GM23338 (cell line): ENCODE measurements around the gene GRIFIN. TPM values are rescaled to one million over a fixed set of nuclear protein-coding genes. Genes with fewer than 3 reads are reported as not detected.

Source experiments
- ATAC-seq: fragments of 200-7000 bp; cut with Tn5 transposase; 3 replicates; pipeline ENCODE4 v1.9.1; 2020
- DNase-seq: peaks from one replicate; pipeline ENCODE4 v3.0.0-alpha.2; 2015; ENCODE audit warnings: low spot score
- H2AFZ ChIP-seq: fragments of 200-600 bp; sonication (generic); 2 replicates; pipeline ENCODE4 v1.8.0; 2016; ENCODE audit warnings: antibody characterized with exemption, mild to moderate bottlenecking, moderate library complexity
- H3F3A ChIP-seq: fragments of 200-600 bp; sonication (generic); replicated peaks from 2 replicates; pipeline ENCODE4 v1.8.0; 2017; ENCODE audit warnings: antibody characterized with exemption, mixed run types, low read depth
- H3K27ac ChIP-seq: fragments of 200-600 bp; sonication (generic); 2 replicates; pipeline ENCODE4 v1.6.1; 2016; ENCODE audit warnings: low read depth
- H3K27me3 ChIP-seq: fragments of 200-600 bp; sonication (generic); 2 replicates; pipeline ENCODE4 v1.8.0; 2016; ENCODE audit warnings: mild to moderate bottlenecking, mixed run types, moderate library complexity; ENCODE audit not compliant: insufficient read depth
- H3K36me3 ChIP-seq: fragments of 200-600 bp; sonication (generic); 2 replicates; pipeline ENCODE4 v1.8.0; 2016; ENCODE audit warnings: mild to moderate bottlenecking; ENCODE audit not compliant: insufficient read depth
- H3K4me1 ChIP-seq: fragments of 200-600 bp; sonication (generic); 2 replicates; pipeline ENCODE4 v1.8.0; 2016; ENCODE audit warnings: mild to moderate bottlenecking, moderate library complexity; ENCODE audit not compliant: insufficient read depth
- H3K4me2 ChIP-seq: fragments of 200-600 bp; sonication (generic); 2 replicates; pipeline ENCODE4 v1.7.1; 2017; ENCODE audit warnings: mixed run types
- H3K4me3 ChIP-seq: fragments of 200-600 bp; sonication (generic); 2 replicates; pipeline ENCODE4 v1.6.1; 2016; ENCODE audit warnings: mixed run types
- H3K79me2 ChIP-seq: fragments of 200-600 bp; sonication (generic); replicated peaks from 2 replicates; pipeline ENCODE4 v1.8.0; 2017; ENCODE audit warnings: mild to moderate bottlenecking; ENCODE audit not compliant: insufficient read depth
- H3K9me2 ChIP-seq: fragments of 200-600 bp; sonication (generic); 2 replicates; pipeline ENCODE4 v1.8.0; 2017; ENCODE audit not compliant: insufficient read depth
- H4K20me1 ChIP-seq: fragments of 200-600 bp; sonication (generic); replicated peaks from 2 replicates; pipeline ENCODE4 v1.8.0; 2017; ENCODE audit warnings: mild to moderate bottlenecking; ENCODE audit not compliant: insufficient read depth
- H3K27ac Mint-ChIP-seq: 2 replicates; pipeline ENCODE4 v1.8.0; 2020; ENCODE audit warnings: inconsistent platforms, mild to moderate bottlenecking, moderate library complexity, mixed read lengths
- H3K27me3 Mint-ChIP-seq: 3 replicates; pipeline ENCODE4 v1.8.0; 2022; ENCODE audit warnings: low read depth, mild to moderate bottlenecking, moderate library complexity, mixed read lengths, inconsistent platforms; ENCODE audit not compliant: insufficient read depth, poor library complexity
- H3K36me3 Mint-ChIP-seq: 3 replicates; pipeline ENCODE4 v1.8.0; 2021; ENCODE audit warnings: low read depth, mild to moderate bottlenecking, inconsistent platforms, moderate library complexity, mixed read lengths
- H3K4me1 Mint-ChIP-seq: 3 replicates; pipeline ENCODE4 v1.8.0; 2020; ENCODE audit warnings: mild to moderate bottlenecking, inconsistent platforms, mixed read lengths
- H3K4me3 Mint-ChIP-seq: 3 replicates; pipeline ENCODE4 v1.8.0; 2021; ENCODE audit warnings: moderate library complexity, mild to moderate bottlenecking, inconsistent platforms, mixed read lengths
- H3K9me3 Mint-ChIP-seq: 3 replicates; pipeline ENCODE4 v1.8.0; 2020; ENCODE audit warnings: moderate library complexity, mild to moderate bottlenecking, inconsistent platforms, mixed read lengths
- CREB1 ChIP-seq: fragments of 250-450 bp; sonication (Bioruptor Pico); IDR thresholded peaks from 2 replicates; pipeline ENCODE4 v1.5.0; 2020; ENCODE audit warnings: low read depth, mild to moderate bottlenecking, moderate library complexity
- EZH2 ChIP-seq: fragments of 200-600 bp; sonication (generic); IDR thresholded peaks from one replicate; pipeline ENCODE4 v1.8.0; 2017; ENCODE audit warnings: antibody characterized with exemption, mild to moderate bottlenecking, low read depth; ENCODE audit not compliant: unreplicated experiment
- EZH2phosphoT487 ChIP-seq: fragments of 200-600 bp; sonication (generic); IDR thresholded peaks from one replicate; pipeline ENCODE4 v1.8.1; 2018; ENCODE audit warnings: antibody characterized with exemption; ENCODE audit not compliant: unreplicated experiment
- JUNB ChIP-seq: IDR thresholded peaks from one replicate; pipeline ENCODE4 v1.6.1; 2016; ENCODE audit warnings: antibody characterized with exemption; ENCODE audit not compliant: unreplicated experiment
- NANOG ChIP-seq: IDR thresholded peaks from 2 replicates; pipeline ENCODE4 v1.6.1; 2016; ENCODE audit warnings: antibody characterized with exemption, borderline replicate concordance
- POLR2AphosphoS5 ChIP-seq: IDR thresholded peaks from 2 replicates; pipeline ENCODE4 v1.6.1; 2016; ENCODE audit warnings: antibody characterized with exemption, low read depth
- STAT1 ChIP-seq: IDR thresholded peaks from one replicate; pipeline ENCODE4 v1.6.1; 2016; ENCODE audit warnings: antibody characterized with exemption; ENCODE audit not compliant: unreplicated experiment
- ZNF114 ChIP-seq: fragments of 250-450 bp; sonication (Bioruptor Pico); IDR thresholded peaks from 2 replicates; pipeline ENCODE4 v1.5.0; 2020; ENCODE audit warnings: mild to moderate bottlenecking, moderate library complexity
- polyA plus RNA-seq: library from polyadenylated mRNA; unstranded; fragments of >200 nt; fragmentation: Nextera tagmentation; extraction: Ambion mirVana; gene quantifications from 2 replicates; pipeline ENCODE4 v1.2.1, GENCODE V29; 2016
- total RNA-seq: library from RNA; depleted of rRNA; stranded (reverse); fragments of >200 nt; shearing (Covaris generic); gene quantifications from 2 replicates; pipeline ENCODE4 v1.2.3, GENCODE V29; 2014
- TF ChIP-seq, protein P1 (sequence below): fragments of 250-450 bp; sonication (Bioruptor Pico); IDR thresholded peaks from 2 replicates; pipeline ENCODE4 v1.5.0; 2020; ENCODE audit warnings: mild to moderate bottlenecking, moderate library complexity
- TF ChIP-seq, protein P2 (sequence below), 2 experiments: fragments of 200-600 bp in 1 of 2; sonication (generic) in 1 of 2; conservative IDR thresholded peaks; 2 replicates each; pipeline versions ENCODE4 v1.5.1 to v1.6.1; 2016 to 2017; ENCODE audit warnings: antibody characterized with exemption in 2 of 2, low read depth in 2 of 2, mild to moderate bottlenecking in 2 of 2, moderate library complexity in 1 of 2
- TF ChIP-seq, protein P3 (sequence below): IDR thresholded peaks from 2 replicates; pipeline ENCODE4 v1.6.1; 2016; ENCODE audit warnings: antibody characterized with exemption
- TF ChIP-seq, protein P4 (sequence below): IDR thresholded peaks from one replicate; pipeline ENCODE4 v1.6.1; 2018; ENCODE audit warnings: antibody characterized with exemption; ENCODE audit not compliant: unreplicated experiment

The GRIFIN gene
- total and polyA plus RNA-seq, 2 experiments from 2014 or later = not detected

DNA sequence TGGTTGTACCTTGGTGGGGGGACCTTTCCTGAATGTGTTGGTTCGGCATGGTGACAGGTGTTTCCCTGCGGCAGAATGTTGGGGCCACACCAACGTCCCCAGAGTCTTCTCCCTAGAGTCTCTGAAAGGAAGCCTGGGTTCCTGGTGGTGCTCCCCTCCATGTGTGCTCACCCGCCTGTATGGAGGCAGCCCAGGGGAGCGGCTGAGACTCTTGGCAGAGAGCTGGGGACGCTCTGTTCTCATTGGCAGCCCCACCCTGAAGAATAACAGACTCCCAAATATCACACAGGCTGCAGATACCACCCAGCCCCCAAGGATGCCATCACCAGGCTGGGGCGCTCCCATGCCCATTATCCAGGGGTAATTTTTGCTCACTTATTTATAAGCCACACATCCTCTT is 38.0 kb downstream of the GRIFIN start (continued):
- TF ChIP-seq ZNF114 (CRISPR knock-in tag) = no peak
- TF ChIP-seq POLR2AphosphoS5 = no peak
- TF ChIP-seq EZH2phosphoT487 = no peak
- no peak for TF ChIP-seq CREB1 (CRISPR knock-in tag)

DNA sequence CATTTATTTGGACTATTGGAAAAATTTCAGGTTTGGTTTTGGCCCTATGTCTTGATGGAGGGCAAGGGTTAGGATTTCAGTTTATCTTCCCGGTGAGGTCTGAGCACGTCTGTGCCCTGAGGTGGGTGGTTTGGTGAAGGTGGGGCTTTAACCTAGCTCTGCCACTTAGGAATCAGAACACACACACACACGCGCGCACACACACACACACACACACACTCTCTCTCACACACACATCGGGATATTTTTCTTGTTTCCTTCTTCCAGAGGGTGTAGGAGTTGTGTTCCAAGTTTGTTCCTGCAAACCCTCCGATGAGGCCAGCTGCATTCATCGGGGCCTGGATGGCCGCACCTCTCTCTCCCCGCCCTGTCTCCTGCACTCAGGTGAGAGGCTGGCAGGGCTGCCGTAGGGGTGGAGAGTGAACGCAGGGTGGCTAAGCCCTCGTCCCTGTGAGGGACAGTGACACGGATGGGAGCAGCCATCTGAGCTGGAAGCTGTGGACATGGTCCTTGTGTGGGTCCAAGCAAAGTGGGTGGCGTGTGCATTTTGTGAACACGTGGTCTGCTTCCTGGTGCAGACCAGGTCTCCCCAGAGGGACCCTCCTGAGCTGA is 38.6 kb downstream of the GRIFIN start:
- no peak overlapping the region for H2AFZ ChIP-seq
- H3K79me2 ChIP-seq = no peaks in the 10 kb centered on the region
- H3F3A ChIP-seq = no peaks in the 10 kb centered on the region
- H3K4me3 ChIP-seq = no peak overlapping the region
- H3K4me2 ChIP-seq = no peak overlapping the region
- H3K4me3 Mint-ChIP-seq = no peak overlapping the region; the same call in 2 of the 3 replicates
- peaks cover 4% of the 10 kb centered on the region for H3K27me3 Mint-ChIP-seq
- no peak overlapping the region for H3K27ac ChIP-seq
- no peaks in the 10 kb centered on the region for H3K9me3 Mint-ChIP-seq
- H3K27ac Mint-ChIP-seq = no peak overlapping the region
- ATAC-seq (no peak), DNase-seq (no peak)
- no peaks in the 10 kb centered on the region; the same call in 1 of the 2 replicates for H4K20me1 ChIP-seq
- H3K27me3 ChIP-seq = no peaks in the 10 kb centered on the region
- H3K36me3 Mint-ChIP-seq = peaks cover 9% of the 10 kb centered on the region
- H3K36me3 ChIP-seq = no peaks in the 10 kb centered on the region
- H3K9me2 ChIP-seq = no peaks in the 10 kb centered on the region
- H3K4me1 Mint-ChIP-seq = peaks cover 6% of the 10 kb centered on the region; the same call in 1 of the 3 replicates
- no peaks in the 10 kb centered on the region for H3K4me1 ChIP-seq
- TF ChIP-seq, protein P1, sequence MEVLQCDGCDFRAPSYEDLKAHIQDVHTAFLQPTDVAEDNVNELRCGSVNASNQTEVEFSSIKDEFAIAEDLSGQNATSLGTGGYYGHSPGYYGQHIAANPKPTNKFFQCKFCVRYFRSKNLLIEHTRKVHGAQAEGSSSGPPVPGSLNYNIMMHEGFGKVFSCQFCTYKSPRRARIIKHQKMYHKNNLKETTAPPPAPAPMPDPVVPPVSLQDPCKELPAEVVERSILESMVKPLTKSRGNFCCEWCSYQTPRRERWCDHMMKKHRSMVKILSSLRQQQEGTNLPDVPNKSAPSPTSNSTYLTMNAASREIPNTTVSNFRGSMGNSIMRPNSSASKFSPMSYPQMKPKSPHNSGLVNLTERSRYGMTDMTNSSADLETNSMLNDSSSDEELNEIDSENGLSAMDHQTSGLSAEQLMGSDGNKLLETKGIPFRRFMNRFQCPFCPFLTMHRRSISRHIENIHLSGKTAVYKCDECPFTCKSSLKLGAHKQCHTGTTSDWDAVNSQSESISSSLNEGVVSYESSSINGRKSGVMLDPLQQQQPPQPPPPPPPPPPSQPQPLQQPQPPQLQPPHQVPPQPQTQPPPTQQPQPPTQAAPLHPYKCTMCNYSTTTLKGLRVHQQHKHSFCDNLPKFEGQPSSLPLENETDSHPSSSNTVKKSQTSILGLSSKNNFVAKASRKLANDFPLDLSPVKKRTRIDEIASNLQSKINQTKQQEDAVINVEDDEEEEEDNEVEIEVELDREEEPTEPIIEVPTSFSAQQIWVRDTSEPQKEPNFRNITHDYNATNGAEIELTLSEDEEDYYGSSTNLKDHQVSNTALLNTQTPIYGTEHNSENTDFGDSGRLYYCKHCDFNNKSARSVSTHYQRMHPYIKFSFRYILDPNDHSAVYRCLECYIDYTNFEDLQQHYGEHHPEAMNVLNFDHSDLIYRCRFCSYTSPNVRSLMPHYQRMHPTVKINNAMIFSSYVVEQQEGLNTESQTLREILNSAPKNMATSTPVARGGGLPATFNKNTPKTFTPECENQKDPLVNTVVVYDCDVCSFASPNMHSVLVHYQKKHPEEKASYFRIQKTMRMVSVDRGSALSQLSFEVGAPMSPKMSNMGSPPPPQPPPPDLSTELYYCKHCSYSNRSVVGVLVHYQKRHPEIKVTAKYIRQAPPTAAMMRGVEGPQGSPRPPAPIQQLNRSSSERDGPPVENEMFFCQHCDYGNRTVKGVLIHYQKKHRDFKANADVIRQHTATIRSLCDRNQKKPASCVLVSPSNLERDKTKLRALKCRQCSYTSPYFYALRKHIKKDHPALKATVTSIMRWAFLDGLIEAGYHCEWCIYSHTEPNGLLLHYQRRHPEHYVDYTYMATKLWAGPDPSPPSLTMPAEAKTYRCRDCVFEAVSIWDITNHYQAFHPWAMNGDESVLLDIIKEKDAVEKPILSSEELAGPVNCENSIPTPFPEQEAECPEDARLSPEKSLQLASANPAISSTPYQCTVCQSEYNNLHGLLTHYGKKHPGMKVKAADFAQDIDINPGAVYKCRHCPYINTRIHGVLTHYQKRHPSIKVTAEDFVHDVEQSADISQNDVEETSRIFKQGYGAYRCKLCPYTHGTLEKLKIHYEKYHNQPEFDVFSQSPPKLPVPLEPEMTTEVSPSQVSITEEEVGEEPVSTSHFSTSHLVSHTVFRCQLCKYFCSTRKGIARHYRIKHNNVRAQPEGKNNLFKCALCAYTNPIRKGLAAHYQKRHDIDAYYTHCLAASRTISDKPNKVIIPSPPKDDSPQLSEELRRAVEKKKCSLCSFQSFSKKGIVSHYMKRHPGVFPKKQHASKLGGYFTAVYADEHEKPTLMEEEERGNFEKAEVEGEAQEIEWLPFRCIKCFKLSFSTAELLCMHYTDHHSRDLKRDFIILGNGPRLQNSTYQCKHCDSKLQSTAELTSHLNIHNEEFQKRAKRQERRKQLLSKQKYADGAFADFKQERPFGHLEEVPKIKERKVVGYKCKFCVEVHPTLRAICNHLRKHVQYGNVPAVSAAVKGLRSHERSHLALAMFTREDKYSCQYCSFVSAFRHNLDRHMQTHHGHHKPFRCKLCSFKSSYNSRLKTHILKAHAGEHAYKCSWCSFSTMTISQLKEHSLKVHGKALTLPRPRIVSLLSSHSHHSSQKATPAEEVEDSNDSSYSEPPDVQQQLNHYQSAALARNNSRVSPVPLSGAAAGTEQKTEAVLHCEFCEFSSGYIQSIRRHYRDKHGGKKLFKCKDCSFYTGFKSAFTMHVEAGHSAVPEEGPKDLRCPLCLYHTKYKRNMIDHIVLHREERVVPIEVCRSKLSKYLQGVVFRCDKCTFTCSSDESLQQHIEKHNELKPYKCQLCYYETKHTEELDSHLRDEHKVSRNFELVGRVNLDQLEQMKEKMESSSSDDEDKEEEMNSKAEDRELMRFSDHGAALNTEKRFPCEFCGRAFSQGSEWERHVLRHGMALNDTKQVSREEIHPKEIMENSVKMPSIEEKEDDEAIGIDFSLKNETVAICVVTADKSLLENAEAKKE (CRISPR knock-in tag) = no peak
- no peak for TF ChIP-seq STAT1
- TF ChIP-seq, protein P2, sequence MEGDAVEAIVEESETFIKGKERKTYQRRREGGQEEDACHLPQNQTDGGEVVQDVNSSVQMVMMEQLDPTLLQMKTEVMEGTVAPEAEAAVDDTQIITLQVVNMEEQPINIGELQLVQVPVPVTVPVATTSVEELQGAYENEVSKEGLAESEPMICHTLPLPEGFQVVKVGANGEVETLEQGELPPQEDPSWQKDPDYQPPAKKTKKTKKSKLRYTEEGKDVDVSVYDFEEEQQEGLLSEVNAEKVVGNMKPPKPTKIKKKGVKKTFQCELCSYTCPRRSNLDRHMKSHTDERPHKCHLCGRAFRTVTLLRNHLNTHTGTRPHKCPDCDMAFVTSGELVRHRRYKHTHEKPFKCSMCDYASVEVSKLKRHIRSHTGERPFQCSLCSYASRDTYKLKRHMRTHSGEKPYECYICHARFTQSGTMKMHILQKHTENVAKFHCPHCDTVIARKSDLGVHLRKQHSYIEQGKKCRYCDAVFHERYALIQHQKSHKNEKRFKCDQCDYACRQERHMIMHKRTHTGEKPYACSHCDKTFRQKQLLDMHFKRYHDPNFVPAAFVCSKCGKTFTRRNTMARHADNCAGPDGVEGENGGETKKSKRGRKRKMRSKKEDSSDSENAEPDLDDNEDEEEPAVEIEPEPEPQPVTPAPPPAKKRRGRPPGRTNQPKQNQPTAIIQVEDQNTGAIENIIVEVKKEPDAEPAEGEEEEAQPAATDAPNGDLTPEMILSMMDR (conservative IDR thresholded peaks at IDR 0.05; ENCODE audit: low read depth in 2 of 2) = no peak
- no peak for TF ChIP-seq EZH2
- no peak for TF ChIP-seq JUNB
- TF ChIP-seq ZNF114 (CRISPR knock-in tag) = no peak
- TF ChIP-seq POLR2AphosphoS5 = no peak
- TF ChIP-seq, protein P3, sequence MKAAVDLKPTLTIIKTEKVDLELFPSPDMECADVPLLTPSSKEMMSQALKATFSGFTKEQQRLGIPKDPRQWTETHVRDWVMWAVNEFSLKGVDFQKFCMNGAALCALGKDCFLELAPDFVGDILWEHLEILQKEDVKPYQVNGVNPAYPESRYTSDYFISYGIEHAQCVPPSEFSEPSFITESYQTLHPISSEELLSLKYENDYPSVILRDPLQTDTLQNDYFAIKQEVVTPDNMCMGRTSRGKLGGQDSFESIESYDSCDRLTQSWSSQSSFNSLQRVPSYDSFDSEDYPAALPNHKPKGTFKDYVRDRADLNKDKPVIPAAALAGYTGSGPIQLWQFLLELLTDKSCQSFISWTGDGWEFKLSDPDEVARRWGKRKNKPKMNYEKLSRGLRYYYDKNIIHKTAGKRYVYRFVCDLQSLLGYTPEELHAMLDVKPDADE = no peak
- TF ChIP-seq, protein P4, sequence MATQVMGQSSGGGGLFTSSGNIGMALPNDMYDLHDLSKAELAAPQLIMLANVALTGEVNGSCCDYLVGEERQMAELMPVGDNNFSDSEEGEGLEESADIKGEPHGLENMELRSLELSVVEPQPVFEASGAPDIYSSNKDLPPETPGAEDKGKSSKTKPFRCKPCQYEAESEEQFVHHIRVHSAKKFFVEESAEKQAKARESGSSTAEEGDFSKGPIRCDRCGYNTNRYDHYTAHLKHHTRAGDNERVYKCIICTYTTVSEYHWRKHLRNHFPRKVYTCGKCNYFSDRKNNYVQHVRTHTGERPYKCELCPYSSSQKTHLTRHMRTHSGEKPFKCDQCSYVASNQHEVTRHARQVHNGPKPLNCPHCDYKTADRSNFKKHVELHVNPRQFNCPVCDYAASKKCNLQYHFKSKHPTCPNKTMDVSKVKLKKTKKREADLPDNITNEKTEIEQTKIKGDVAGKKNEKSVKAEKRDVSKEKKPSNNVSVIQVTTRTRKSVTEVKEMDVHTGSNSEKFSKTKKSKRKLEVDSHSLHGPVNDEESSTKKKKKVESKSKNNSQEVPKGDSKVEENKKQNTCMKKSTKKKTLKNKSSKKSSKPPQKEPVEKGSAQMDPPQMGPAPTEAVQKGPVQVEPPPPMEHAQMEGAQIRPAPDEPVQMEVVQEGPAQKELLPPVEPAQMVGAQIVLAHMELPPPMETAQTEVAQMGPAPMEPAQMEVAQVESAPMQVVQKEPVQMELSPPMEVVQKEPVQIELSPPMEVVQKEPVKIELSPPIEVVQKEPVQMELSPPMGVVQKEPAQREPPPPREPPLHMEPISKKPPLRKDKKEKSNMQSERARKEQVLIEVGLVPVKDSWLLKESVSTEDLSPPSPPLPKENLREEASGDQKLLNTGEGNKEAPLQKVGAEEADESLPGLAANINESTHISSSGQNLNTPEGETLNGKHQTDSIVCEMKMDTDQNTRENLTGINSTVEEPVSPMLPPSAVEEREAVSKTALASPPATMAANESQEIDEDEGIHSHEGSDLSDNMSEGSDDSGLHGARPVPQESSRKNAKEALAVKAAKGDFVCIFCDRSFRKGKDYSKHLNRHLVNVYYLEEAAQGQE = no peak
- TF ChIP-seq CREB1 (CRISPR knock-in tag) = no peak
- TF ChIP-seq EZH2phosphoT487 = no peak
- no peak for TF ChIP-seq NANOG
